SH-SY5Y (cell line): ENCODE data around the gene FBXW4.

Experiments
- GATA2 ChIP-seq: IDR thresholded peaks from 2 replicates; pipeline ENCODE4 v1.6.1; 2011; ENCODE audit warnings: mild to moderate bottlenecking, low read depth, low read length
- GATA3 ChIP-seq: IDR thresholded peaks from 2 replicates; pipeline ENCODE4 v1.6.1; 2011; ENCODE audit warnings: low read depth, mild to moderate bottlenecking, low read length, moderate library complexity

GRCh38 chr10:101720606-101721230, 25.7 kb upstream of the FBXW4 start:
- TF ChIP-seq GATA3: no peak
- no peak for TF ChIP-seq GATA2
